Epithelial cell of prostate (primary cell): ENCODE data around the gene GPRASP3.
"Not testable (repeated sequence)": the region's sequence is repeated elsewhere in the genome, so short reads cannot be mapped to it uniquely, and the experiment has no call there.

ENCODE experiments used
- DNase-seq: peaks from one replicate; pipeline ENCODE4 v3.0.0-alpha.2; 2011; ENCODE audit warnings: low read depth, low spot score
- H3K27ac ChIP-seq: fragments of 450-650 bp; 2 replicates; pipeline ENCODE4 v1.5.1; 2017; ENCODE audit warnings: mild to moderate bottlenecking

Gene GPRASP3, protein sequence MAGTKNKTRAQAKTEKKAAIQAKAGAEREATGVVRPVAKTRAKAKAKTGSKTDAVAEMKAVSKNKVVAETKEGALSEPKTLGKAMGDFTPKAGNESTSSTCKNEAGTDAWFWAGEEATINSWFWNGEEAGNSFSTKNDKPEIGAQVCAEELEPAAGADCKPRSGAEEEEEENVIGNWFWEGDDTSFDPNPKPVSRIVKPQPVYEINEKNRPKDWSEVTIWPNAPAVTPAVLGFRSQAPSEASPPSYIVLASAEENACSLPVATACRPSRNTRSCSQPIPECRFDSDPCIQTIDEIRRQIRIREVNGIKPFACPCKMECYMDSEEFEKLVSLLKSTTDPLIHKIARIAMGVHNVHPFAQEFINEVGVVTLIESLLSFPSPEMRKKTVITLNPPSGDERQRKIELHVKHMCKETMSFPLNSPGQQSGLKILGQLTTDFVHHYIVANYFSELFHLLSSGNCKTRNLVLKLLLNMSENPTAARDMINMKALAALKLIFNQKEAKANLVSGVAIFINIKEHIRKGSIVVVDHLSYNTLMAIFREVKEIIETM

DNA sequence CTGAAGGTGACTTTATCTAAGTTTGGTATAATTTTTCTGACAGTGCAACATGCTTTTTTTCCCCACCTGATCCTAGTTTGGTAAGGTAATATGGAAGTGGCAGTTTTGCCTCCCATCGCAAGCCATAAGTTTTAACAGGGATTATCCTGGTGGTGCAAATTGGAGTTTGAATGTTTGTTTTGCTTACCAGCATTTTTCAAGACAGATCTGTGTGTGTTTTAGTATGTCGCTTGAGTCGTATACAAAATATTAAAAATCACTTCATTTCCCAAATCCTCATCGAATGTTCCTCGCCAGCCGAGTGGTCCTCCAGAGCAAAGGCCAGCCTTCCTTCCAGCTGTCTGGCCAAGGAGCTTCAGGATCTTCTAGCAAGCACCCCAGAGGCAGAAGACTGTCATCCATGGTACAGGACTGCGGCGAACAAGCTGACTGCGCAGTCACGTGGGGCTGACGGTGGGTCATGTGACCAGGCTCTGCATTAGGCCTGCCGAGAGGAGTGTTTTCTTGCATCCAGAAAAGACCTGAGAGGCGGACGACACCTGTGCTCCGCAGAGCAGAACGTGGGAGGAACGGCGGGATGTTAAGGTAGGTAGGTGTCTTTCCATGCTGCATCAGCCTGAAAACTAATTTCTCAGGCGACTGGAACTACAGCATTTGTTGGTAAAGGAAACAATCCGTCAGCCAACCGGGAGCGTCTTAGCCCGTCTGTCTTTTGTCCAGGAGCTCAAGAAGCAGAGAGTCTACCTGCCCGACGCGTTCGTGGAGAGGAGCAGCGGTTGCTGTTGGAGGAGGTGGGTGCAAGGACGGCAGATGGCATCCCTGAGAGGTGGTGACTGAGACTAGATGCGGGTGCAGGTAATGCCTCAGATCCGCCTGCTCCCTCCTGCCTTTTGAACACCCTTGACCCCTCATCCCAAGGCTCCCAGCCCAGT, at the start of gene GPRASP3:
GPRASP3 (plus strand) TSS at position 507 of the 932 bp plus-strand sequence. CDS start 28,253 bp downstream, outside the sequence.
- peak; percentile 24 for DNase-seq
- no peak within 1 kb of the TSS for H3K27ac ChIP-seq

DNA sequence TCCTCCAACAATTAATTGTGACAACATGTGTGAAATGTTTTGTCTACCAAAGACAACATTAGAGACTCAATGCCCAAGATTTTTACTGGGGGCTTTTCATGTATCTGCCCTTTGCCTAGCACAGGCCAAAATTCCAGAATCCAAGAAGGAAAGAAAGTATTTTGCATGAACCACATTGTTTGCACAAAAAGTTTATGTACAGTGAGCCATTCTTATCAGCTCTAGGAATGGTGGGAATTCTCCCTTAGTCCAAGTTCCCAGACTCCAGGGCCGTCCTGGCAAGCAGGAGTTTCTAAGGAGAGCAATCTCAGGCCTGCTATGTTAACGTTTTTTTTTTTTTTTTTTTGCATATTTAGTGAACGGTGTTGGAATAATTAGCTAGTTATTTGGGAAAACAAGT, 47.7 kb upstream of the GPRASP3 start:
- no peak overlapping the region for H3K27ac ChIP-seq
- DNase-seq, result no peak

DNA sequence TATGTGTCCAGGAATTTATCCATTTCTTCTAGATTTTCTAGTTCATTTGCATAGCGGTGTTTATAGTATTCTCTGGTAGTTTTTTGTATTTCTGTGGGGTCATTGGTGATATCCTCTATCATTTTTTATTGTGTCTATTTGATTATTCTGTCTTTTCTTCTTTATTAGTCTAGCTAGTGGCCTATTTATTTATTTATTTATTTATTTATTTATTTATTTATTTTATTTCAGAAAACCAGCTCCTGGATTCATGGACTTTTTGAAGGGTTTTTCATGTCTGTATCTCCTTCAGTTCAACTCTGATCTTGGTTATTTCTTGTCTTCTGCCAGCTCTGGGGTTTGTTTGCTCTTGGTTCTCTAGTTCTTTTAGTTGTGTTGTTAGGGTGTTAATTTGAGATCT, 43.1 kb upstream of the GPRASP3 start:
- not testable (repeated sequence) for DNase-seq, H3K27ac ChIP-seq

DNA sequence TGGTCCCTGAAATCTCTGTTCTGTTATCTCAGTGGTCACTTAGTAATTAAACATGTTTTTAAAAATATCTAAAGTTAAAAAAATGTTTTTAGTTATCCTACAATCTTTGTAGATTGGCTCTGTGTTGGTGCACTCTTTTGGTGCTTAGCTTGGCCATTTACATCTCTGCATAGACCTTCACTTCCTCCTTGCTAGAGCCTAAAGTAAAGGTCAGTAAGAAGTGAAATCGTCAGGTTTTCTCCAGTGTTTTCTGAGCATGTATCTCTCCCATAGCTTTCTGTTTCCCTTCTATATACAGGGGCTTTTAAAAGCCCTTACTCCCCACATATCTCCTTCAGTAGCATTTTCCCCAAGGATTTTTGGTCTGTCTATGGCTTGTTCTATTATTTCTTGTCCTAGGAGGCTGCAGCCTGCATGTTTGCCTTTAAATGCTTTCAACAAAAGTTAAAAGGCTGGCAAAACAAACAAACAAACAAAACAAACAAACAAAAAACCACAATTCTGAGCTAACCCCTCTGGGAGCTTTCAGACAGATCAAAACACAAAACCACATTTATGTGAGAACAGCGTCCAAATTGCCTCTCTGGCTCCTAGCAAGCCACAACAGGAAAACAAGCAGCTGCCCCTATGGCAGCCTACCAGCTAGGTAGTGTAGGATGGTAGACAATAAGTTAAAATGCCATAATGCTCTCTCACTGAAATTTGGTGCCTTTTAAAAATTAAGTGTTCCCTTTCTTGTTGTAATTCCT, 35.6 kb upstream of the GPRASP3 start:
- no peak for DNase-seq

DNA sequence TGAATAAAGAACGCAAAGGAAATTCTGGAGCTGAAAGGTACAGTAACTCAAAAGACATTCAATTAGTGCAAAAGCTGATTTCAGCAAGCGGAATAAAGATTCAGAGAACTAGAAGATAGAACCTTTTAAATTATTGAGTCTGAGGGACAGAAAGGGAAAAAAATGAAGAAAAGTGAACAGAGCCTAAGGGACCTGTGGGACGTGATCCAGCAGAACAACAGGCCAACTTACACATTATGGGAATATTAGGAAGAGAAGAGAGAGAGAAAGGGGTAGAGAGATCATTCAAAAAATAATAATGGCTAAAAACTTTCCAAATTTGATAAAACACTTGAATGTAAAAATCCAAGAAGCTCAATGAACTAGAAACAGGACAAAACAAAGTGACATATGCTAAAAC, 25.8 kb upstream of the GPRASP3 start:
- no peak overlapping the region for H3K27ac ChIP-seq
- DNase-seq, result no peak

More for the DNA sequence above, 35.6 kb upstream of the GPRASP3 start:
- no peak overlapping the region for H3K27ac ChIP-seq

DNA sequence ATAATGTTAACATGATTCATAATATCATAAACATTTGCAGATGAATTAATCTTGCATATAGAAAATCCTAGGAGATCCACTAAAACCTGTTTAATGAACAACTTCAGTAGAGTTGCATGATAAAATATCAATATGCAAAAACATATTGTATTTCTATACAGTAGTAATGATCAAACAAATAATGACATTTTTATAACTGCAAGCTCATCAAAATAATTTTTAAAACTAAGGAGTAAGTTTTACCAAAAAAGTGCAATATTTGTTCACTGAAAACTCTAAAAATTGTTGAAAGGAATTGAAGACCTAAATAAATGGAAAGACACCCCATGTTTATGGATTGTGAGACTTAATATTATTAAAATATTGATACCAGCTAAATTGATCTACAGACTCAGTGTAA, 24.2 kb upstream of the GPRASP3 start:
- no peak for DNase-seq
- H3K27ac ChIP-seq, result no peak overlapping the region

DNA sequence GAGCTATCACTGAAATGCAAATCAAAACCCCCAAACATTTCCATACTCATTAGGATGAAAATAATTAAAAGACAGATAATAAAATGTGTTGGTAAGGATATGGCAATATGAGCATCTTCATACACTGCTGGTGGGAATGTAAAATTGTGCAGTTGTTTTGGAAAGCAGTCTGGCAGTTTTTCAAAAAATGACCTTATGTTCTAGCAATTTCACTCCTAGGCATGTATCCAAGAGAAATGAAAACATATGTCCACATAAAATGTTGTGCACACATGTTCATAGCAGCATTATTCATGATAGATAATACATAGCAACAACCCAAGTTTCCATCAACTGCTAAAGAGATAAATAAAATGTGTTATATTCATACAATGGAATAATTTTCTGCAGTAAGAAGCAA, 23.0 kb upstream of the GPRASP3 start:
- no peak overlapping the region for H3K27ac ChIP-seq
- DNase-seq, result no peak

DNA sequence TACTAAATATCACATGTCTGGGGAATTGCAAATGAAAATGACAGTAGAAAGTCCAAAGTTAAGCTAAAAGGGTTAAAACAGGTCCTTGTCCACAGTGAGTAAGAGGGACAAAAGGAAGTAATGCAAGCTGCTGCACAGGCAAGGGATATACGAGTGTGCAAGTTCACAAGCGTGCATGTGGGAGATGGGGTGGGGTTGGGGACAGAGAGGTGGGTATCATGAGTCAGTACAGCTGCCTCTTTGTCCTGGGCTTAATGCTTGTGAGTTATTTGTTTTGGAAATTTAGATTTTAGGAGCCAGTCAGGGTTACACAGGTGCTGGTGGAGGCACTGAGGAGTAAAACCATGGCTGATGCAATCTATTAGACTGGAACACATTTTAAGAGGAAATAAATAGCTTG, 11.6 kb upstream of the GPRASP3 start:
- no peak for DNase-seq
- no peak overlapping the region for H3K27ac ChIP-seq

DNA sequence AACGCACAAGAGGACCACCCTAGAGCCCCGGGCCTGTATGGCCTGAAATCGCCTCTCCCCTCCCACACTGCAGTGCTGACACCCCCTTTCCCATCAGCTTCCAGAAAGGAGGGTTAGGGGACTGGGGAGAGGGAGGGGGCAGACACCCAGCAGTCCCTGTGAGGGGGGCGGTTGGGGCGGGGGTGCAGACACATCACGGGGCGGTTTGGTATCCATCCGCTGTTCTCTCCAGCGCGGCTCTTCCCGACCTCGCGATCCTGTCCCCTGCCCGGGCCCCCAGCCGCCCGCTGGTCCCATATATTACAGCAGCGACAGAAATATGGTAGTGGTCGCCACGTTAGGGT, 8.7 kb upstream of the GPRASP3 start:
- H3K27ac ChIP-seq, result no peak overlapping the region
- DNase-seq, result no peak

DNA sequence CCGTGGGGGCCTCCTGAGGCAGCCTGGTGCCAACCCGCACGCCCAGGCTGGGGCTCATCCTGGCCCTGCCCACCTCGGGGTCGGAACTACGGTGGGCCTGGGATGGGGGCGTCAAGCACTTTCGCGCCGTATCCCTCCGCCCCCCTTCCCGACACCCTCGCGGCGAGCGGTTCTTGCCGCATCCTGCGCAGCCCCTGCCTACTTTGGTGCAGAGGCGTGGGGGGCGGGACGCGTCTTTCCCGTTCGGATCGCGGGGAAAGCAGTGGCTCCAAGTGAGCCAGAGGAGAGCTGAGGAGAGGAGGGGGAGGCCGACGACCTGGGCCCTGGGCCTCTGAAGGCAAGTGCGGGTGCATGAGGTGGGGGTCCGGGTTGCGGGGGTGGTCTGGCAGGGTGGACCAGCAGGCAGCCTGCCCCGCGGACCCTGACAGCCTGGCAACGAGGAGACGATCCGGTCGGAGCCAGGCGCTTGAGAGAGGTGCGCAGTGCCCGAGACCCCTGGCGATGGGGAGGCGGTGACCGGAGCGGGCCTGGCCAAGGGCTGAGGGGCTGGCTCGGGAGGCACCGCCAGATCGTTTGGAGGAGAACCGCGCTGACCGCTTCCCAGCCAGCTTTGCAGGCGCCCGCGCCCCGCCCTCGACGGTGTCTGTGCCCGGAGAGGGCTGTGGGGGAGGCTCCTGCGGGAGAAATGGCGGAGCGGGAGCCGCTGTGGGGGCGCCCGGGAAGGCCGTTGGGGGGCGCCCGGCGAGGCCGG, 8.2 kb upstream of the GPRASP3 start, which contains the start of gene GPRASP2:
GPRASP2 (plus strand) TSS at position 233 of the 751 bp plus-strand sequence. CDS start 2,422 bp downstream, outside the sequence.
- no peak for DNase-seq

DNA sequence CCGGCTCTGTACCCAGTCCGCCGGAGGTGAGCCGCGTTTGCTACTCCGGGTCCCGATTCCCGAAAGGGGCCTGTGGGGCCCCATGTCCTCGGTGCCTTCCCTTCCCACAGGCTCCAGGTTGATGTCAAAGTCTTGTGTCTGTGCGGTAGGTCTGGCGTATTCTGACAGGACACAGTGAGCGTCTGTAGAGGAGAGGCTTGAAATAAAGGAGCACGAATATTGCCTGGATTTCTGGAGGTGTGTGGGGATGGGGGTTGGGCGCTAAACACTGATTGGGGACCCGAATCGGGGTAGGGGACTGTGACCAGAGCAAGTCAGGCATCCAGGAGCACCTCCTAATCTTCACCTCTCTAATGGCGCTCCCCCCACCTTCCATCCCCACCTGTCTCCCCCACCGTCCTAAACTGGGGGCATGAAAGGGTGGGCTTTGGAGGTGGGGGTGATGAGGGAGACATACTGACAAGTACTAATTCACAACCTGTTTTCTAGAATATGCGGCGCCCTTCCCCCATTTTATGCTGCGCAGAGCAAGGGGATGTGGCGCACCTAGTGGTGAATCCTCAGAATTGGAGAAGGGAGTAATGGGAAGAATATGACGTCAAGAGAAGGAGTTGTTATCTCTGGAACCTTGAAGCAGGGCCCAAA, 7.4 kb upstream of the GPRASP3 start:
- no peak for DNase-seq
- H3K27ac ChIP-seq, result peak overlapping the region; percentile 17

More for the DNA sequence above, 8.2 kb upstream of the GPRASP3 start, which contains the start of gene GPRASP2:
- H3K27ac ChIP-seq, result peak within 1 kb of the TSS; percentile 17

DNA sequence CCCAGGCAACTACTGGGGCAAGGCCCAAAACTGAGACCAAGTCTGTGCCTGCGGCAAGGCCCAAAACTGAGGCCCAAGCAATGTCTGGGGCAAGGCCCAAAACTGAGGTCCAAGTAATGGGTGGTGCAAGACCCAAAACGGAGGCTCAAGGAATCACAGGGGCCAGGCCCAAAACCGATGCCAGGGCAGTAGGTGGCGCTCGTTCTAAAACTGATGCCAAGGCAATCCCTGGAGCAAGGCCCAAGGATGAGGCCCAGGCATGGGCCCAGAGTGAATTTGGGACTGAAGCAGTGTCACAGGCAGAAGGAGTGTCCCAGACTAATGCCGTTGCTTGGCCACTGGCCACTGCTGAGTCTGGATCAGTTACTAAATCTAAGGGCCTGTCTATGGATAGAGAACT, 5.5 kb upstream of the GPRASP3 start:
- no peak overlapping the region for H3K27ac ChIP-seq
- no peak for DNase-seq

DNA sequence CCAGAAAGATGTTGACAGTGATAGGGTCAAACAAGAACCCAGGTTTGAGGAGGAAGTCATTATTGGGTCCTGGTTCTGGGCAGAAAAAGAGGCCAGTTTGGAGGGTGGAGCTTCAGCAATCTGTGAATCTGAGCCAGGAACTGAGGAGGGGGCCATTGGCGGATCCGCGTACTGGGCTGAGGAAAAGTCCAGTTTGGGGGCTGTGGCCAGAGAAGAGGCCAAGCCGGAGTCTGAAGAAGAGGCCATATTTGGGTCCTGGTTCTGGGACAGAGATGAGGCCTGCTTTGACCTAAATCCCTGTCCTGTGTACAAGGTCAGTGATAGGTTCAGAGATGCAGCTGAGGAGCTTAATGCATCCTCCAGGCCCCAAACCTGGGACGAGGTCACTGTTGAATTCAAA, 4.6 kb upstream of the GPRASP3 start:
- no peak for DNase-seq
- H3K27ac ChIP-seq, result no peak overlapping the region

DNA sequence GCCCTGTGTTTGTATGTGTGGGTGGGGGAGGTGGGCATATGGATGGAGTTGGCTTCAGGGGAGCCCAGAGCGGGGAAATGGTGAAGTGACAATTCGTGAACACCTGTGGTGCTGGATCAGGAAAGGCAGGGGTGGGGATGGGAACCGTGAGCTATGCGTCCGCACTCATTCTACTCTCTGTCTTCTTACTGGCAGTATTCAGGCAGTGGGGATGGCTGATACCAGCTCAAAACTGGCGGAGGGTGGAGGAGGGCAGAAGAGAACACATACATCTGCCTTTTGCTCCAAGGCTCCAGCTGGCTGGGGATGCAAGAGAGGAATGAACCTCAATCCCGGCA, 595 bp downstream of the GPRASP3 start:
- not testable (repeated sequence) for H3K27ac ChIP-seq

DNA sequence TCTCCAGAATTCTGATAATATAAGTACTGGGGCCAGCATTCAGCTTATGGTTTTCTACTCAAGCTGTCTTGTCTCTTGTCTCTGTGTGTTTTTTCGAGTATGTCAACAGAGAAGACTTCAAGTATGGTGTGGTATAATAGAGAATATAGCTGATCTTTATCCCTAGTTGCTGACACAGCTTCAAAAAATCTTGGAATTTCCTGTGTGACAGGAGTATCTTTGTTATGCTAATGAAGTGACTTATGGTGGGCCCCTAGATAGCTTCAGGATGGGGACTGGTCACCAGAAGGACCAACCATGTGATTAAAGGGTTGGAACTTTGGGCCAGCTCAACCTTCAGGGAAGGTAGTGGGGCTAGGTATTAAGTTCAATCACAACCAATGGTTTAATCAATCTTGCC, 2.9 kb downstream of the GPRASP3 start:
- no peak for DNase-seq
- H3K27ac ChIP-seq, result peak overlapping the region; percentile 50

More for the DNA sequence above, 595 bp downstream of the GPRASP3 start:
- not testable (repeated sequence) for DNase-seq

DNA sequence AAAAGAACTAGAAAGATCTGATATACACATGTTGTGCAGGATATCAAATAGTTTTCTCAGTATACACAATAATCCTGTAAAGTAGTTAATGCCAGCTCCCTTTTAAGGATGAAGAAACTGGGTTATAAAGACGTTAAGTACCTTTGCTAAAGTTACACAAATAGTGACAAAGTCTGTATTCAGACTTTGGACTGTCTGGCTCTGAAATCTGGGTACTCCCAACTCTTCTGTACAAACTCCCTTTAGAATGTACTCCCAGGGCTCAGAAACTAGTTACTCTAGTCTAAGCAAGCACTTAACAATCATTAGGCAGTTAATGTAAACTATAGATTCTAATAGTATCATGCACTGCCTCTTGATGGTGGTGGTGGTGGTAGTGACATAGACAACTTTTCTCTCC, 7.2 kb downstream of the GPRASP3 start:
- DNase-seq, result no peak

DNA sequence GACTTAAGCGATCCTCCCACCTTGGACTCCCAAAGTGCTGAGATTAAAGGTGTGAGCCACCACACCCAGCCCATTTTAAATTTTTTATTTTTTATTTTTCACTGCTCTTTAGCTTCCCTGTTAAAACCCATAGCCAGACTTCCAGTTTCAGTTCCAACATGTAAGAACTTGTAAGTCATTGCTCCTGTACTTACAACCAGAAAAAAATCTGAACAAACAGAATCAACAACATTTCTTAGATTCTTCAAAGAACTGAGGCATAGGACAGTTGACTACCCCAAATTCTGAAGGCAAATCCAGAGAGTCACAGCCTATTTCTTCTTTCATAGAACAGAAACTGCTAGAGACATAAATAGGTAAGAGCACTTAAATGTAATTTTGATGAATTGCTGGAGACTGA, 8.1 kb downstream of the GPRASP3 start:
- peak overlapping the region; percentile 26 for H3K27ac ChIP-seq
- DNase-seq, result peak; percentile 8

More for the DNA sequence above, 7.2 kb downstream of the GPRASP3 start:
- H3K27ac ChIP-seq, result peak overlapping the region; percentile 26

DNA sequence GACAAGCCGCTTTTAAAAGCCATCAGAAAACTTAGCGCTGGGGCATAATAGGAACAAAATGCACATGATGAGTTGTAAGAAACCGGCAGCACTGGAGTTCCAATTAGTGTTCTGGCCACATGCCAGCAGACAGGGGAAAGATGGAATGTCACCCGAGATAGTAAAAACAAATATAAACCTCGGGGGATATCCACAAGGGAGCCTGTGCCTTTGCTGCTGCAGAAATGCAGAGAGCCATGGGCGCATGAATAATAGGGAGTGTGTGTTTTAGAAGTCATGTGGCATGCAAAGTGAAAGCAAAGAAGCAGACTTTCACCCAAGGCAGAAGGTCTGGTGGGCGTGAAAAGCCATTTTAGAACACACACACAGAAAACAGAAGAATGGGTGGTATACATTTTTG, 19.1 kb downstream of the GPRASP3 start:
- H3K27ac ChIP-seq, result no peak overlapping the region
- DNase-seq, result no peak

DNA sequence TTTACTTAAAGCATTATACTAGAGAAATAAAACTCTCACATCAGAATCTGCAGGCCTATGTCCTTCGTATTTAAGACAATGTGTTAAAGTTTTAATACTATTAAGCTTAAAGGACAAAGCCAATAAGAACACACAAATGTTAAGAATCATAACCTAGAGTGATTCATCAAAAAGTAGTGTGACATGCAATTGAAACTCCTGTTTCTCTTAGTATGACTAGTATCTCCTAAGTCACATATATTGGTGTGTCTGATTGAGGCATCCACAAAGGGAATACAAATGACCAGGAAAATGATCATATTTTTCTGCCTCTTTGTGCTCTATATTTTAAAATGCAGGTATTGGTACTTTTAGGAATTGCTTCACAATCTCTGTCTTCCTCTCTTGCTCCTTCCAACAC, 23.8 kb downstream of the GPRASP3 start:
- no peak for DNase-seq
- no peak overlapping the region for H3K27ac ChIP-seq
